Skeletal muscle tissue (tissue), 4 donors: ENCODE measurements around the gene STX11. TPM values are rescaled to one million over a fixed set of nuclear protein-coding genes. Genes with fewer than 3 reads are reported as not detected.

ENCODE experiments used
- H3K27ac ChIP-seq: one replicate; pipeline ENCODE4 v1.7.0; 2013; ENCODE audit warnings: mild to moderate bottlenecking, low read depth, low read length, inconsistent platforms
- H3K27me3 ChIP-seq, 3 donors: one replicate each; pipeline ENCODE4 v1.7.0; 2013; ENCODE audit warnings: low read length in 3 of 3; ENCODE audit not compliant: control insufficient read depth in 3 of 3, insufficient read depth in 3 of 3
- H3K36me3 ChIP-seq, 3 donors: one replicate each; pipeline ENCODE4 v1.7.0; 2013; ENCODE audit warnings: low read length in 3 of 3; ENCODE audit not compliant: control insufficient read depth in 3 of 3, insufficient read depth in 3 of 3
- H3K4me1 ChIP-seq, 3 donors: one replicate each; pipeline ENCODE4 v1.7.0; 2013; ENCODE audit warnings: low read length in 3 of 3, mild to moderate bottlenecking in 3 of 3; ENCODE audit not compliant: control insufficient read depth in 3 of 3, insufficient read depth in 3 of 3
- H3K4me3 ChIP-seq, 3 donors: one replicate each; pipeline ENCODE4 v1.7.0; 2013; ENCODE audit warnings: low read length in 3 of 3
- H3K9ac ChIP-seq, 3 donors: one replicate each; pipeline ENCODE4 v1.7.0; 2013; ENCODE audit warnings: low read length in 3 of 3, mild to moderate bottlenecking in 3 of 3, moderate library complexity in 2 of 3, low read depth in 1 of 3
- H3K9me3 ChIP-seq, 3 donors: one replicate each; pipeline ENCODE4 v1.7.0; 2013; ENCODE audit warnings: low read length in 3 of 3; ENCODE audit not compliant: control insufficient read depth in 3 of 3
- total RNA-seq: library from RNA; depleted of rRNA; stranded (reverse); fragments of >200 nt; gene quantifications from one replicate; pipeline ENCODE4 v1.2.3, GENCODE V29; 2014
- donor health status: Osteomylitis.

The STX11 gene
- 2.1 TPM for total RNA-seq

- H3K36me3 ChIP-seq = no peaks in the 10 kb centered on the region
- H3K4me3 ChIP-seq = peak within 1 kb of the TSS; percentile 70 to 83 (median 78)
- peaks cover 0 to 14% (median 12%) of the 10 kb centered on the region in 3 donors for H3K4me1 ChIP-seq
- H3K27ac ChIP-seq = peak within 1 kb of the TSS; percentile 42
- H3K9me3 ChIP-seq = no peaks in the 10 kb centered on the region
- H3K9ac ChIP-seq = peak within 1 kb of the TSS; percentile 55 to 70 (median 60)
- H3K27me3 ChIP-seq = peaks cover 0 to 16% (median 12%) of the 10 kb centered on the region in 3 donors
Observed at GRCh38 chr6:144149894-144150709, at the start of gene STX11. Gene STX11 (plus strand): TSS chr6:144150517. CDS start chr6:144186628, 36,111 bp downstream.

GRCh38 chr6:144103026-144103563, 47.2 kb upstream of the STX11 start:
- H3K4me3 ChIP-seq = no peak overlapping the region
- no peaks in the 10 kb centered on the region for H3K27me3 ChIP-seq
- no peak overlapping the region for H3K9ac ChIP-seq
- H3K4me1 ChIP-seq = no peaks in the 10 kb centered on the region
- no peaks in the 10 kb centered on the region for H3K9me3 ChIP-seq
- H3K27ac ChIP-seq = no peak overlapping the region
- no peaks in the 10 kb centered on the region for H3K36me3 ChIP-seq

- Histone ChIP-seq H3K9ac (no peak overlapping the region), H3K9me3 (no peaks in the 10 kb centered on the region), H3K27ac (no peak overlapping the region), H3K4me1 (no peaks in the 10 kb centered on the region), H3K36me3 (no peaks in the 10 kb centered on the region), H3K27me3 (no peaks in the 10 kb centered on the region), H3K4me3 (no peak overlapping the region)
Observed at GRCh38 chr6:144104488-144104887, 45.8 kb upstream of the STX11 start.

- Histone ChIP-seq H3K27me3 (no peaks in the 10 kb centered on the region), H3K9me3 (no peaks in the 10 kb centered on the region), H3K9ac (no peak overlapping the region), H3K4me1 (no peaks in the 10 kb centered on the region), H3K27ac (no peak overlapping the region), H3K4me3 (no peak overlapping the region), H3K36me3 (no peaks in the 10 kb centered on the region)
Observed at GRCh38 chr6:144104898-144105487, 45.3 kb upstream of the STX11 start.

GRCh38 chr6:144106206-144106605, 44.1 kb upstream of the STX11 start:
- H3K27ac ChIP-seq = no peak overlapping the region
- no peaks in the 10 kb centered on the region for H3K36me3 ChIP-seq
- no peaks in the 10 kb centered on the region for H3K27me3 ChIP-seq
- H3K9me3 ChIP-seq = no peaks in the 10 kb centered on the region
- H3K4me3 ChIP-seq = no peak overlapping the region
- H3K9ac ChIP-seq = no peak overlapping the region
- no peaks in the 10 kb centered on the region for H3K4me1 ChIP-seq

GRCh38 chr6:144110210-144110609, 40.1 kb upstream of the STX11 start:
- H3K4me3 ChIP-seq = no peak overlapping the region
- no peak overlapping the region for H3K27ac ChIP-seq
- no peaks in the 10 kb centered on the region for H3K4me1 ChIP-seq
- no peaks in the 10 kb centered on the region for H3K9me3 ChIP-seq
- no peaks in the 10 kb centered on the region for H3K27me3 ChIP-seq
- H3K9ac ChIP-seq = no peak overlapping the region
- H3K36me3 ChIP-seq = no peaks in the 10 kb centered on the region

- Histone ChIP-seq H3K27me3 (no peaks in the 10 kb centered on the region), H3K36me3 (no peaks in the 10 kb centered on the region), H3K4me1 (no peaks in the 10 kb centered on the region), H3K9ac (no peak overlapping the region), H3K9me3 (no peaks in the 10 kb centered on the region), H3K4me3 (no peak overlapping the region), H3K27ac (no peak overlapping the region)
Observed at GRCh38 chr6:144113366-144113765, 37.0 kb upstream of the STX11 start.

- Histone ChIP-seq H3K9ac (no peak overlapping the region), H3K27ac (no peak overlapping the region), H3K36me3 (no peaks in the 10 kb centered on the region)
Observed at GRCh38 chr6:144115219-144115618, 35.1 kb upstream of the STX11 start.

GRCh38 chr6:144119376-144119775, 30.9 kb upstream of the STX11 start:
- H3K9ac ChIP-seq = no peak overlapping the region
- no peaks in the 10 kb centered on the region for H3K9me3 ChIP-seq
- no peak overlapping the region for H3K27ac ChIP-seq
- H3K4me1 ChIP-seq = no peaks in the 10 kb centered on the region
- H3K27me3 ChIP-seq = no peaks in the 10 kb centered on the region
- H3K36me3 ChIP-seq = no peaks in the 10 kb centered on the region
- no peak overlapping the region for H3K4me3 ChIP-seq

More at GRCh38 chr6:144115219-144115618, 35.1 kb upstream of the STX11 start:
- Histone ChIP-seq H3K4me3 (no peak overlapping the region), H3K4me1 (no peaks in the 10 kb centered on the region), H3K27me3 (no peaks in the 10 kb centered on the region), H3K9me3 (no peaks in the 10 kb centered on the region)

- Histone ChIP-seq H3K36me3 (no peaks in the 10 kb centered on the region), H3K27ac (no peak overlapping the region), H3K4me1 (no peaks in the 10 kb centered on the region), H3K9ac (no peak overlapping the region), H3K4me3 (no peak overlapping the region), H3K27me3 (no peaks in the 10 kb centered on the region), H3K9me3 (no peaks in the 10 kb centered on the region)
Observed at GRCh38 chr6:144122861-144123260, 27.5 kb upstream of the STX11 start.
